HK-2 (cell line): ENCODE results near the gene TMEM30A.
A peak's percentile ranks its signal among the peaks of the same experiment; 100 is the strongest.

Experiments used
- DNase-seq: peaks from one replicate; pipeline ENCODE4 v3.0.0-alpha.2; 2018; ENCODE audit not compliant: unreplicated experiment

TMEM30A gene

DNA sequence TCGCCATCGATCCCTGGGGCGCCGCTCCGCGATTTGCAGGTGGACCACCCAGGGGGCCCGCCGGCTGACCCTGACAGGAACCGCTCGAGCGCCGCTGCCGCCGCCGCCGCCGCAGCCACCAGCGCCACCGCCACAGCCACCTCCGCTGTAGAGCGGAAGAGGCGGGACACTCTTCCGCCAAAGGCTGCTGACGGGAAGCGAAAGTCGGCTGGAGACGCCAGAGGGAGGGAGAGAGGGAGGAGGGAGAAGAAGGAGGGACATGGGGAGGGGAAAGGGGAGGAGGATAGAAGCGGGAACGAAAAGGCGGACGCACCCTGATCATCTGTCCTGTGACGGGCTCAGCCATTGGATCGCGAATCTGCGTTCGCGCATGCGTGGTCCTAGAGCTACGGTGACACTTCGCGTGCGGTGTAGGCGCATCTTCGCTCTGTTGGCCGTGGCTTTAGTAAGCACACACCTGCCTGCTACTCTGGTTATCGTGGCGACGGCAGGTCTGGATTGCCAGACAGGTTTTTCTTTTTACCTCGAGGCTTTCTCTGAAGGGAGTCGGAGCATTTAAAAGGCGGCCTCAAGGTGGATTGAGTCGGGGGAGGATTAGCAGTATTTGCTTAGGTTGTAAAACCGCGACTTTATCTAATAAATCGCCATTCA is at the start of gene TMEM30A:
TMEM30A (minus strand) TSS at position 161 of the 651 bp plus-strand sequence; CDS start at position 7, 154 bp downstream.
- DNase-seq = peak; percentile 98

DNA sequence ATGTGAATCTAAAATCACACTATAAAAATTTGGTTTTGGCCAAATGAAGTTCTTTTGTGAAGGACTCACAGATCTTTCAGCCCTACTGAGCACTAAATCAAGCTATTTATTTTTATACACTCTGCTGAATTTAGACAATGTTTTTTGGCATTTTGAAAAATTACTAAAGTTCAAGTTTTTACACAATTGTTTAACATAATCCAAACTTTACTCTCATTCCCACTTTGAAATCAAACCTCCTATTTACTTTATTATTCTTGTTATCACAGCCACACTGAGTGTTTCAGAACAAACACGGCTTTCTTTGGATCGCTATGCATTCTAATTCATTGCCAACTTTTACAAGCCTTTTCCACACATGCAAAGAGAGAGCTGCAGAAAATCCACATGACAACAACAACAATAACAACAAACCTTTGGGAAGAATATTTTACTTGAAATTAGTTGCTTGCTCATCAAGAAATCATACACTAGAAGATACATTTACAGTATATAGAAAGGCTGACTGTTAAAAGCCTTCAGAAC is 49.1 kb upstream of the TMEM30A start:
- DNase-seq = no peak

DNA sequence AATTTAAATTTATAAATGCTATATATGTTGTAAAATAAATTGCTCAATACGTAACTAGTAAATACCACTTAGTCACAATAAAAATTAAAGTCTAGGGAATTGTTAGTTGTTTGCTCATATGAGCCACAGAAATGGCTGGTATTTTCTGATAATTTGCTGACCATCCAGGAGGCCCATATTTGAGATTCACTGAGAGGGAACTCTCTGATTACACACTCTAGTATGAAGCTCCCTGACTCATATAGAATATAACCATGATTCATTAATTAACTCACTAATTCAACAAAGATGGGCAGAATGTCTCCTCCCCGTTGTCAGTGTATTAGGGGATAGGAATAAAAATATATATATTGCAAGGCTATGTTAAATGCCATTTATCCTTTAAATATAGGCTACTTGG is 46.6 kb upstream of the TMEM30A start:
- DNase-seq = no peak

DNA sequence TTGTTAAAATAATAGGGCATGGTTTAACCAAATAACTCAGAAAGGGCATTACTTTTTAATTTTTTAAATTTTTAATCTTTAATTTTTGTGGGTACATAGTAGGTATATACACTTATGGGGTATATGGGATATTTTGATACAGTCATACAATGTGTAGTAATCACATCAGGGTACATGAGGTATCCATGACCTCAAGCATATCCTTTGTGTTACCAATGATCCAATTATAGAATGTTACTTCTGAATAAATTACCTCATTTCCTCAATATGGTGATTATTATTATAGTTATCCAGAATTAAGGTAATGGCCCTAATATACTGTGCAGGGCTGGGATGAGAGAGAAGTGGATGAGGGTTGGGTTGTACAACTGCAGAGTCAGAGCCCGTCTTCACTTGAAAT is 45.1 kb upstream of the TMEM30A start:
- no peak for DNase-seq

DNA sequence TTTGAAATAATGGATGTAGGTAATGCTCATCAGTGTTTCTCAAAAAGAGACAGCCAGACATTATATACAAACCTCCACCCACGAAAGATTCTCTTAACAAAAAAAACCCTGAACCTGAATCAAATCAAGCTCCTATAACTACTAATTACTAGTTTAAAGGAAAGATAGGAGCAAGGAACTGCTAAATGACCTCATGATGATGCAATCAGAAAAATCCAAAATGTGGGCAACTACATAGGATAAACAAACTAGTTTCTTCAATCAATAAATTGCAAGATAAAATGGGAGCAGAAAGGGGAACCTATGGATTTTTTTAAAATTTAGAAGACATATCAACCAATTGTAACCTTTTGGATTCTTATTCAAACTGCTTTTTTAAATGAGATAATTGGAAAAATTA is 43.2 kb upstream of the TMEM30A start:
- DNase-seq = no peak

DNA sequence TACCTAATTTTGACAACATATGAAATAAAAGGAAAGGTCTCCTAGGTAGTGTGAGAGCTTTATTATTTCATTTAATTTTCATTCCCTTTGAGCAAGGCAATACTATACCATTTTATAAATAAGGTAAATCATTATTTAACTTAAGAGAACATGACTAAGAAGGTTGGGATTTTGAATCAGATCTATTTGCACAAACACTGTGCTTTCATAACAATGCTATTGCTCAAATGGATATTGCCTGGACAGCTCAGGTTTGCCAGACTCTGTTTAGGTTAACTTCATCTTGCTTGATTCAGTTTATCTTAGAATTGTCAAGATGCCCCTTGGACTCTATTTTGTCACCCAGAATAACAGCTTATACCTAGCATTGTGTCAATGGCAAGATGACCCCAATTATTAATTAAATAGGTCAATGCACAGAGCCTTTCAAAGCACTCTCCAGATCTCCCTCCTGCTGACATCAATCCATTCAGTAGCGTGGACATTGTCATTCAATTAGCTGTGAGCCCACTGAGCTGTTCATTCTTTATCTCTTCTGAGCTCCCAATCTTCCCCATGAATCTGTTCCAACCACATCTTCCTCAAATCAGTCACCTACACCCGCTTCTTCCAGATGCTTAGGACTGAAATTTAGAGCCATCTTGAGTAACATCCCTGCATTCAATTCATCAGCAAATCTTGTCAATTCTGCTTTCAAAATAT is 42.1 kb upstream of the TMEM30A start:
- no peak for DNase-seq

DNA sequence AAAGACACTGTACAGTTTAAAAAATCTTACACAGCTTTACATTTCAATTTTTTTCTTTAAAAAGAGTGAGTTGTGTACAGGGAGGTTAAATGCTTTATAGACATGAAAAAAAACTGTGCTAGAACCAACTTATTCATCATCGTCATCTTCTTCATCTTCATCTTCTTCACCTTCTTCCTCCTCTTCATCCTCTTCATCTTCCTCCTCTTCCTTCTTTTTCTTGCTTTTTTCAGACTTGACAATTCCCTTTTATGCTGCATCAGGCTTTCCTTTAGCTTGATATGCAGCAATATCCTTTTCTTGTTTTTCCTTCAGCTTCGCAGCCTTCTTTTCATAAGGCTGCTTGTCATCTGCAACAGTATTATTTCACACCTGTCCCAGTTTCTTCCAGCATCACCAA is 34.3 kb upstream of the TMEM30A start:
- no peak for DNase-seq

DNA sequence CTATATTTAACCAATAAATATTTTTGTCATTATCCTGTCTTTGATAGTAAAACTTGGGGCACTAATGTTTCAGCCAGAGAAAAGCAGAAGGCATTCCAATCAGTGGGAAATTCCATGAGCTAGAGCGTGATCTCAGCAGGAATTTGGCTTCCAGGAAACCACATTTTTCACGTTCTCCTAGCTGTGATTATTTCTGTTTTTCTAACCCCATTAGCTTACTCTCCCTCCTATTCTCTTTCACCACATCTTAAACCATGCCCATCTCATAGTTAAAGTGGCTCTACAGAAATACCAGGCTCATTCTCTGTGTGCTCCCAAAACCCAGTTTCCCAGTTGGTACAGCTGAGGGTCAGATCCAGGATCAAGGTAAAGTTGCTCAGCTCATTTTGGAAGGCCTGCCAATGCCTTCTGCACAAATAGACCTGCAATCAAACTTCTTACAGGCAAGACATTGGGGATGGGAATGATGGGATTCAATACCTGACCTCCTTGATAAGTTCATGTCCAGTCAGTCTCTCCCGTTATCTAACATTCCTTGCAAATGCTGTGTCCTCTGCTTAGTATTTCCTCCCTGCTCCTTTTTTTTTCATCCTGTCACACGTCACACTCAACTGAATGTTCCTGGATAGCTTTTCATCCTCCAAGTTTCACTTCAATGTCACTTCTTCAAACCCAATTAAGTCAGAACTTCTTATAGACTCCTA is 33.1 kb upstream of the TMEM30A start:
- DNase-seq = no peak

DNA sequence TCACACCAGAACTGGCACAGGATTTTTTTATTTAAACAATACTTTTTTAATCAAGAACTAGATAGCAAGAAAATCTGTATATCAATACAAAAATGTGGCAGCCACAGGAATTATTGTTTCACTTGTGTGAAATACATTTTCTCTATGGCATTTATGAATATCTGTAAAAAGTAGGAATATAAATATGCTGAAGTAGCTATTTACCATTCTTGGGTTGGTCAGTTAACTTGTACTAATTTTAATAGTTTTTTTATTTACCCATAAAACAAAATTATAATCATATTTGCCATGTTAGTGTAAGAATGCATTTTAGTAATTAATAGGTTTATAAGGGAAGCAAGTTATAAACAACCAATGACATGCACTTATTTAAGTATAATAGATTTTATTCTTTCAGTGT is 31.4 kb upstream of the TMEM30A start:
- DNase-seq = no peak

DNA sequence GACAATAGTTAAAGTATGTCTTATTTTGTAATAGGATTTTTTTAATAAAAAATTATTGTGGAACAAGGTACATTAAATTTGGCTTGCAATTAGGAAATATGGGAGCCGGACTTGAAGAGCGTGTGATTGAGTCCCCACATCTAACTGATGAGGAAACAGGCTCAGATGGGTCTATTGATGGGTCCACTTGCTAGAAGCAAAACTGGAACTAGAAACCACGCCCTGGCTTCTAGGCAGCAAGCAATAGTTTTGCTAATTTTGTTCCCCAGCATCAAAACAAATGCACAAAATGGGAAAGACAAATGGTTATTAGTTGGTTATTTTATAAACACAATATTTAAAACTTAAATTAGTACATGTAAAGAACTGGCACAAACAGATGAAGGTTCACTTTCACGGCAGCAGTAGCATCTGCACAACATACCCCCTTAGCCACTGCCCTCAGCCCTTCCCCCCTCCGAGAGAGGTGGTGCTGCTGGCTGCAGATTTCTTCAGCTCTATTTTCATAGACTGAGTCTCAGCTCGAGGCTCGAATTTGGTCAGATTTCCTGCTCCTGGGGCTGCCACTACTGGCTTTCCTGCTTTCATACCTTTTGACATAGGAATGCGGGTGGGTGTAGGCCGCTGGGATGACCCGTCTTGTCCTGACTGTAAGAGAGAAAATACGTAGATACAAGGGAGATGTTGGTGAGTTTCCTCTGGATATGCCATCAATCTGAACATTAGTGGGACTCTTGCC is 23.8 kb upstream of the TMEM30A start:
- no peak for DNase-seq

DNA sequence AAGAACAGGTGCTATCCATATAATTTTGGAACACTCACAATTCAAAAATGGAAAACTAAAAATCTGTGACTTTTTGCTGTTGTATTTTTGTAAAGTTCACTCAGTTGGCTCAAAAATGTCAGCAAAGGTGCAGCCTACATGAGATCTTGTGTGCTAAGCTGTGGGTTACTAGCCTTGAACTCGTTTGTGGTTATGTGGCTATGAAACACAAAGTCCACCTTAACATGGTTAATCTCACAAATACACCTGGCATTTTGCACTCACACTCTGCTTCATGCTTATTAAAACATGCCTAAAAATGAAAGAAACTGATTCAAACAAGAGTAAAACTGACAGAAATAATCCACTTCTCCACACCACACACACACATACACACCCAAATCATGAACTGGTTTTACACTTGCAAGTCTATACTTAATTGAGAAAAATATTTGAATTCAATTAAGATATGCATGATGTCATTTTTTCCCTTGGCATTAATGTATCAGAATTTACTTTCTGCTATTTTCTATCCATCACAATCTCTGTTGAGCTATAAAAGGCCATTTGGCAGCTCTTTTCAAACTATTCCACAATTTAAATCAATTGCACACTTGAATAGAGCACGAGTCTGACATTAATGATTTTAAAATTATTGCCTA is 22.9 kb upstream of the TMEM30A start:
- DNase-seq = no peak

DNA sequence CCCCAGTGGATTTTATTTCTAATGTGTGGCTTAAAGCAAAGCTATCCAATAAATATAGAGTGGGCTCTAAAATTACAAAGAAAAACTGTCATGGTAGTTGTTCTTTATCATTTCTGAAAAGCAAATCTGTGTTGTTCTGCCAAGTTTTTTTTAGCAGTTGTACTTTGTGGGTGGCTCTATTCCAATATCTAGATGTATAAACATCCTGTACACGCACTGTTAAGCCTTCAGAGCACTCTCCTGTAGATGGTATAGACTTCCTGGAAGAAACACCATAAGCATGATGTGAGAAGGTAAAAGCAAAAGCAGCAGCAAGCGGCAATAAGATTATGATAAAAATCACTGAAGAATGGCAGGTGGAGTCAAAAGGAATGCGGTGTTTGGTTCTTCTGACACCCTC is 21.5 kb upstream of the TMEM30A start:
- DNase-seq = no peak

DNA sequence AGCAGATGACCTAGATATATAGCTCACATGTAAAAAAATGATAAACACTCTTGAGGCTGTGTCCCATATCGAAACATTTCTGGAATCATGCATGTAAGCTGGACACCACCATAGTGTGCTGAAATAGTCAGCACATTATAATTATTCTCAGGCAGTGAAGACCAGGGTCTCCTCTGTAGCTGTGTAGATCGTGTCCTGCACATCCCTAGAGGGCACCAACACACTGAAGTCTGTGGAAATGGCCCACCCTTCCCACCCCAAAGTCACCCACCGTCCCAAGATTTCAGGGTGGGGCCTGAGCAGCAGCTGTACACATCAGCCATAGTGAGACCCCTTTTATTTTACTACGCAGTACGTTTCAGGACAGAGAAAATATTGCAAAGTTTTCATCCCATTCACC is 21.0 kb upstream of the TMEM30A start:
- no peak for DNase-seq

DNA sequence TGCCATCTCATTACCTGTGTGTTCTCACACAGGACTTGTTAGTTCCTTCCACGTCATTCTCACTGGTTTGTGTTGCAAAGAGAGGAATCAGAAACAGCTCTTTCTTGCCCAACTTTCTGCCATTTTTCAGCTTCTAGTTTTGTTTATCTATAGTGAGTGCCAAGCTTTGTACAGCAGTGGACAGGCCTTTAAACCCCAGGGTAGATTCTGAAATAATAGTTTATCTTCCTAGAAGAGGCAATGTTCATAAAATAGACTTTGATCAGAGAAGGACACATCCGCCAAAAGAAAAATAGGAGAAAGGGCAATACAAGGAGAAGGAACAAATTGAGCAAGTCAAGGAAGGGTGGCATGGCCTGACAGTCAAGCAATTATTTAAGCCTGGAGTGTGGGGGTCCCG is 17.7 kb upstream of the TMEM30A start:
- DNase-seq = no peak

DNA sequence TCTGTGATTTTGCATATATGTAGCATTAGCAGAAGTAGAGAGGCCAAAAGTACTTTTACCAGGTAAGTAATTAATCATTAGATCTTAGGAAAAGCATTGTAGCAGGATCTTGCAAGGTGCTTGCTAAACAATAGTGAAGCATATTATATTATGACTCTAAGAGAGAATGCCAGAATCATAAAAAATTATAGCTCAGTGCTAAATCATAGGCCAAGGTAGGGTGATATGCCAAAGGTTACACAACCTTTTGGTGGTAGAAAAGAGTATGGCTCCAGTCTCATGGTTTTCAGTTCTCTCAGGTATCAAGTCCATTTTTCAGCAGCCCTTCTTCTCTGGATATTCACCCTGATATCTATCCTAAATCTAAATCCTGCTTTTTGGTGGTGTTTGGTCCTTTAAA is 16.9 kb upstream of the TMEM30A start:
- no peak for DNase-seq

DNA sequence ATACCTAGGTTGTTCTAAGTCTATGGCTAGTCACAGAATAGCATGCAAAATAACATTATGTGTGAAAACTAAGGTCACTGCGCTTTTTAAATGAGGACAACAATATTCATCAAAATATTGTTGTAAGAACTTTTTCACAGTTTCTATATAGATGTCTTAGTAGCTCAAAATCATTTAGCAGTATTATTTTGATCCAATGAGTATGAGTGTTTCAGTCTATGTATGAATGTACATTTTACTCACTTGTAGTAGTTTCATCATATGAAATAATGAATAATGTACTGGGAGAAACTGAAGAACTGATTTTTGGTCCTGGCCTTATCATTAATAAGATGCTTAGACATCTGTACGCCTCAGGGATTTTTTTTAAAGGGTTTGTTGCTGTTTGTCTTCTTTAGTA is 16.5 kb upstream of the TMEM30A start:
- DNase-seq = no peak

DNA sequence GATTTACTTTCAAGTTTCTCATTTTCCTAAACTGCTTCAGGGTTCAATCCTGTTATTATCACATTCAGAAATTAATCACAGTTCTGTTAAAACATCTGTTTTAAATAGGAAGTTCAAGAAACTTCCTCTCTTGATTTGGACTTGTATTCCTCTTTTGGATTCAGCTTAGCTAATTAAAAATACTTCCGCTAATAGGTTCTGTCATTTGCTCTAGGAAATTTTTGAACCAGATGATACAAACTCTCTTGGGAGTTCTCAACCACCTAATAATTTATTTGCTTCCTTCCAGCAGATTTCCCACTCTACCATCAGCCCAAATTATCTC is 15.9 kb upstream of the TMEM30A start:
- DNase-seq = no peak

DNA sequence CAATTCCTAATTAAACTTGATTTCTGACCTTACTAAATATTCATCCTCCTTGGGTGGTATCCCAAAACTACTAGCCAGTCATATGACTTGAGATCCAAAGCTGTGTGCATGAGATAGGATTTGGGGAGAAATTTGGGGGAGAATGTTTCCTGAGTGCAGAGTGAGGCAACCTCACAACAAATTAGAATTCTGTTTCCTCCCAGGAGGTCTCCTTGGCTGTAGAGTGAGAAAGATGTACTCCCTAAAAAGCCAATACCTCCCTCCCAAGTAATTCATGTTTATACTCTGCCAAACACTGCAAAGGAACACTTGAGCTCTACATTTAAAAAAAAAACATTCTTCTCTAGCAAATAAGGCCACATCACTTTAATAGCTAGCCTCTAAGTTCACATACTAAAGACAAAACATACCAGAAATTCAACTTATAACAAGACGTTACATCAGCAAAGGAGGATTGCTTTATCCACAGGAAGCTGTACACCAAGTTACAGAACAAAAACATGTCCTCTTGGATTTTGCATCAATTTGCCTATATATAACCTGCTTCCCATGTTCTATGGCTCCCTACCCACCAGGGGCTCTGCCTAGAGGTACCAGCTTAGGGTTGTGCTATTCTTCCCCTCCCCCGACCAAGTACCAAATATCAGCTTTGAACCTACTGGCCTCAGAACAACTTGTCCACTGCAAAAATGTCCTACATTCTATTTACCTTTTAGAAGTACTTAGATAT is 15.4 kb upstream of the TMEM30A start:
- DNase-seq = no peak

DNA sequence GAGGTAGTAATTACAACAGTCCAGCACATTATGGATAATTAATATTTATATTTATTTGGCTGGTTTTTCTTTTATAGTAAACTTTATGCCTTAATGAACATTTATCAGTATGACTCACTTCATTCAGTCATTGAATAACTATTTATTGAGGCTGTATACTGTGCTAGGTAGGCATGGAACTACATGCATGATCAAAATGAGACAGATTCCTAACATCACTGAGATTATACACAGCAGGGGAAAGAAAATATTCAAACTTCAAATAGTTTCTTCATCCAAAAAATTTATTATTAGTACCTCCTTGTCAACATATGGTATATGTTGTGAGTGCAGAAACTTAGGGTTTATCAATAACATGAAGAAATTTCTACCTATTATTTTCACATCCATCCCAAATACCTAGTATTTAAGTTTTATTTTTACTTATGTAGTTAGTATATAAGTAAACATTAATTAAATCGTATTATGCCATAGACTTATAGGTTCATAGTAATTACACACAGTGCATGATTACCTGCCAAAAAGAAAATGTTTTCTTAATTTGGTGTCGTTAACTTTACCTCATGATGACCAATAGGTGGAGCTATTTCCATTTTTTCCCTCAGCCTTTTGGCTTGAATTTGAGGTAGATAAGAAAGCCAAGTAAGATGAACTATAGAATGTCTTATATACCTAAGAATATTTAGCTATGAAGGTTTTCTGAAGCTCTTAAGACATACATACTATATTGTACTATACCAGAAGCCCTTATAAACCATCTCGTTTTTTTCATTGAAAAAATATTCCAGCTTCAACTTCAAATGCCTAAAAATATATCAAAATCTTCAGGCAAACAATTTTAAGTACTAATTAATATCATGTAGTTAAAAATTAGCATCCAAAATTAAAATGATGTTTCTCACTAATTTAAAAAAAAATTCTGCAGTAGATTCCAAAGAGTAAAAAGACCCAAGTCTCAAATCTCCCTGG is 12.5 kb upstream of the TMEM30A start:
- no peak for DNase-seq

DNA sequence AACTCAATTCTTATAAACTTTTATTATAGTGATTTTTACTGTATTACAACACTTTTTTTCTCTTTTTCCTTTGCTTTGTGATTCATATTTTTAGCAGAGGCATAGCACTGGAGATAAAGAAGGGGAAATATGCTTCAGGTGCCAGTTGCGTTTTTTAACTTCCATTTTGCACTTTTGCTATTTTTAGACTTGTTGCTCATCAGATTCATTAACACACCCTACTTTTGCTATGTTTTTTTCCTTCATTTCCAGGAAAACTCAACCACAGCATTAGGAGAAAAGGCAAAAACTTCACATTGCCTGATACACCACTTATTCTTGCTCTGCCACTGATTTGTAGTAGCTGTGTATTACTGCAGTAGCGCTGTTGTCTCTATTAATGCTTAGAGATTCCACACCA is 8.0 kb upstream of the TMEM30A start:
- DNase-seq = no peak
